ENCODE data around the gene RBM23.

RBM23 gene

GRCh38 chr14:22928237-22929103, 9.5 kb upstream of the RBM23 start:
- no peak for TF ChIP-seq ZFX (IDR thresholded peaks at IDR 0.05; ENCODE audit: borderline replicate concordance)
- TF ChIP-seq CTCF (IDR thresholded peaks at IDR 0.05), result no peak
- peak overlapping the region; percentile 92 for H3K27ac ChIP-seq

- TF ChIP-seq CTCF (IDR thresholded peaks at IDR 0.05) (no peak), ZFX (IDR thresholded peaks at IDR 0.05; ENCODE audit: borderline replicate concordance) (no peak)
- no peak overlapping the region for H3K27ac ChIP-seq
Measured at GRCh38 chr14:22926316-22926715, 7.4 kb upstream of the RBM23 start.

- H3K27ac ChIP-seq, result no peak overlapping the region
- TF ChIP-seq CTCF (IDR thresholded peaks at IDR 0.05) (no peak), ZFX (IDR thresholded peaks at IDR 0.05; ENCODE audit: borderline replicate concordance) (no peak)
Measured at GRCh38 chr14:22925513-22925912, 6.6 kb upstream of the RBM23 start.

- H3K27ac ChIP-seq, result no peak overlapping the region
- TF ChIP-seq CTCF (IDR thresholded peaks at IDR 0.05), result no peak
- TF ChIP-seq ZFX (IDR thresholded peaks at IDR 0.05; ENCODE audit: borderline replicate concordance), result no peak
Measured at GRCh38 chr14:22923746-22924145, 4.8 kb upstream of the RBM23 start.

GRCh38 chr14:22922294-22922693, 3.3 kb upstream of the RBM23 start:
- TF ChIP-seq ZFX (IDR thresholded peaks at IDR 0.05; ENCODE audit: borderline replicate concordance), result no peak
- TF ChIP-seq CTCF (IDR thresholded peaks at IDR 0.05), result no peak
- H3K27ac ChIP-seq, result peak overlapping the region; percentile 26; the same call in 1 of the 2 replicates

- H3K27ac ChIP-seq, result peak overlapping the region; percentile 91
- TF ChIP-seq CTCF (IDR thresholded peaks at IDR 0.05) (no peak), ZFX (IDR thresholded peaks at IDR 0.05; ENCODE audit: borderline replicate concordance) (no peak)
Measured at GRCh38 chr14:22920697-22921096, 1.7 kb upstream of the RBM23 start.

- TF ChIP-seq CTCF (IDR thresholded peaks at IDR 0.05) (no peak), ZFX (IDR thresholded peaks at IDR 0.05; ENCODE audit: borderline replicate concordance) (no peak)
- peak overlapping the region; percentile 91 for H3K27ac ChIP-seq
Measured at GRCh38 chr14:22919601-22919921, 612 bp upstream of the RBM23 start.

Data from 22Rv1 (cell line).